ENCODE data around the gene C18orf54. TPM values are rescaled to one million over a fixed set of nuclear protein-coding genes. Genes with fewer than 3 reads are reported as not detected.

C18orf54 gene
- total RNA-seq, 6 experiments from 2014 or later = 4.4 to 9.2 (median 7.8) TPM

- no peak for TF ChIP-seq CTCF (IDR thresholded peaks at IDR 0.05)
- DNase-seq = no peak
- Mint-ChIP-seq H3K9me3 (no peaks in the 10 kb centered on the region), H3K27me3 (ENCODE audit: insufficient read depth) (no peaks in the 10 kb centered on the region; the same call in 1 of the 2 replicates), H3K4me1 (ENCODE audit: low read depth) (peaks cover 13% of the 10 kb centered on the region), H3K27ac (no peak overlapping the region), H3K4me3 (no peak overlapping the region), H3K36me3 (ENCODE audit: low read depth) (no peaks in the 10 kb centered on the region)
These were observed 36.1 kb downstream of the C18orf54 start for GRCh38 chr18:54393648-54394294.

GRCh38 chr18:54396760-54397159 is 39.1 kb downstream of the C18orf54 start:
- Mint-ChIP-seq H3K9me3 (no peaks in the 10 kb centered on the region), H3K27ac (no peak overlapping the region), H3K4me1 (ENCODE audit: low read depth) (no peaks in the 10 kb centered on the region), H3K4me3 (no peak overlapping the region), H3K27me3 (ENCODE audit: insufficient read depth) (no peaks in the 10 kb centered on the region), H3K36me3 (ENCODE audit: low read depth) (no peaks in the 10 kb centered on the region)
- no peak for DNase-seq
- no peak for TF ChIP-seq CTCF (IDR thresholded peaks at IDR 0.05)

GRCh38 chr18:54405290-54405689 is 47.6 kb downstream of the C18orf54 start:
- Mint-ChIP-seq H3K27me3 (ENCODE audit: insufficient read depth) (no peaks in the 10 kb centered on the region; the same call in 1 of the 2 replicates), H3K9me3 (no peaks in the 10 kb centered on the region), H3K4me3 (no peak overlapping the region), H3K4me1 (ENCODE audit: low read depth) (no peaks in the 10 kb centered on the region), H3K27ac (no peak overlapping the region), H3K36me3 (ENCODE audit: low read depth) (no peaks in the 10 kb centered on the region)
- no peak for DNase-seq
- no peak for TF ChIP-seq CTCF (IDR thresholded peaks at IDR 0.05)

GRCh38 chr18:54411781-54412180 is 54.1 kb downstream of the C18orf54 start:
- Mint-ChIP-seq H3K27me3 (ENCODE audit: insufficient read depth) (peaks cover 3% of the 10 kb centered on the region; the same call in 1 of the 2 replicates), H3K4me1 (ENCODE audit: low read depth) (peaks cover 12% of the 10 kb centered on the region), H3K36me3 (ENCODE audit: low read depth) (no peaks in the 10 kb centered on the region), H3K9me3 (no peaks in the 10 kb centered on the region), H3K4me3 (no peak overlapping the region), H3K27ac (no peak overlapping the region)
- DNase-seq = no peak
- TF ChIP-seq CTCF (IDR thresholded peaks at IDR 0.05) = no peak

GRCh38 chr18:54415086-54415485 is 57.4 kb downstream of the C18orf54 start:
- H3K9me3 Mint-ChIP-seq = no peaks in the 10 kb centered on the region
- H3K36me3 Mint-ChIP-seq (ENCODE audit: low read depth) = no peaks in the 10 kb centered on the region
- no peak for DNase-seq
- peaks cover 20% of the 10 kb centered on the region for H3K4me1 Mint-ChIP-seq (ENCODE audit: low read depth)
- H3K27me3 Mint-ChIP-seq (ENCODE audit: insufficient read depth) = peaks cover 3% of the 10 kb centered on the region; the same call in 1 of the 2 replicates
- no peak overlapping the region for H3K27ac Mint-ChIP-seq
- no peak overlapping the region for H3K4me3 Mint-ChIP-seq
- no peak for TF ChIP-seq CTCF (IDR thresholded peaks at IDR 0.05)

Measured in HFFc6 (cell line).